Measurements from ENCODE around the gene LGR6.

DNA sequence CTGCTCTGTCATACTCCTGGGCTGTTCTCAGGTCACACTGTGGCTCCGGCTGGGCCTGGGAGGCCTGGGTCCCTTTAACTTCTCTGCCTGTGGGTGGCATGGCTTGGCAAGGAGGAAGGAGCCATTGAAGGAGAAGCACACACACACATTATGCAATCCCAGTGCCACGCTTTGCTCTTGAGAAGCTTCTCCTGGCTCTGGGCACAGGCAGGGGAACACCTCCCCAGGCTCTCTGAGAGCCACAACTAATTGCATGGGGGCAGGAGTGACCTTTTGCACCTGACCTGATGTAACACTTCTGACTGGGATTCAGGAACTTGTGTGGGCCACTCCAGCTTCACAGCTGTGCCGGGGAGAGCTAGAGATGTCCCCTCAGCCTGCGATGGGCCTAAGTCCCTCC, 23.1 kb downstream of the LGR6 start:
- TF ChIP-seq, protein P1, sequence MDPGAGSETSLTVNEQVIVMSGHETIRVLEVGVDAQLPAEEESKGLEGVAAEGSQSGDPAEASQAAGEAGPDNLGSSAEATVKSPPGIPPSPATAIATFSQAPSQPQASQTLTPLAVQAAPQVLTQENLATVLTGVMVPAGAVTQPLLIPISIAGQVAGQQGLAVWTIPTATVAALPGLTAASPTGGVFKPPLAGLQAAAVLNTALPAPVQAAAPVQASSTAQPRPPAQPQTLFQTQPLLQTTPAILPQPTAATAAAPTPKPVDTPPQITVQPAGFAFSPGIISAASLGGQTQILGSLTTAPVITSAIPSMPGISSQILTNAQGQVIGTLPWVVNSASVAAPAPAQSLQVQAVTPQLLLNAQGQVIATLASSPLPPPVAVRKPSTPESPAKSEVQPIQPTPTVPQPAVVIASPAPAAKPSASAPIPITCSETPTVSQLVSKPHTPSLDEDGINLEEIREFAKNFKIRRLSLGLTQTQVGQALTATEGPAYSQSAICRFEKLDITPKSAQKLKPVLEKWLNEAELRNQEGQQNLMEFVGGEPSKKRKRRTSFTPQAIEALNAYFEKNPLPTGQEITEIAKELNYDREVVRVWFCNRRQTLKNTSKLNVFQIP (CRISPR knock-in tag; IDR thresholded peaks at IDR 0.05; ENCODE audit: borderline replicate concordance, low read depth), result no peak
- TF ChIP-seq PATZ1 (CRISPR knock-in tag; IDR thresholded peaks at IDR 0.05; ENCODE audit: borderline replicate concordance) (no peak), ZNF565 (CRISPR knock-in tag; conservative IDR thresholded peaks at IDR 0.05; ENCODE audit: low read depth) (no peak), ZNF70 (CRISPR knock-in tag; IDR thresholded peaks at IDR 0.05) (no peak), ZFP30 (CRISPR knock-in tag; IDR thresholded peaks at IDR 0.05) (no peak), OSR1 (CRISPR knock-in tag; IDR thresholded peaks at IDR 0.05) (no peak), TOX (CRISPR knock-in tag; IDR thresholded peaks at IDR 0.05; ENCODE audit: borderline replicate concordance) (no peak)
- TF ChIP-seq, protein P2, sequence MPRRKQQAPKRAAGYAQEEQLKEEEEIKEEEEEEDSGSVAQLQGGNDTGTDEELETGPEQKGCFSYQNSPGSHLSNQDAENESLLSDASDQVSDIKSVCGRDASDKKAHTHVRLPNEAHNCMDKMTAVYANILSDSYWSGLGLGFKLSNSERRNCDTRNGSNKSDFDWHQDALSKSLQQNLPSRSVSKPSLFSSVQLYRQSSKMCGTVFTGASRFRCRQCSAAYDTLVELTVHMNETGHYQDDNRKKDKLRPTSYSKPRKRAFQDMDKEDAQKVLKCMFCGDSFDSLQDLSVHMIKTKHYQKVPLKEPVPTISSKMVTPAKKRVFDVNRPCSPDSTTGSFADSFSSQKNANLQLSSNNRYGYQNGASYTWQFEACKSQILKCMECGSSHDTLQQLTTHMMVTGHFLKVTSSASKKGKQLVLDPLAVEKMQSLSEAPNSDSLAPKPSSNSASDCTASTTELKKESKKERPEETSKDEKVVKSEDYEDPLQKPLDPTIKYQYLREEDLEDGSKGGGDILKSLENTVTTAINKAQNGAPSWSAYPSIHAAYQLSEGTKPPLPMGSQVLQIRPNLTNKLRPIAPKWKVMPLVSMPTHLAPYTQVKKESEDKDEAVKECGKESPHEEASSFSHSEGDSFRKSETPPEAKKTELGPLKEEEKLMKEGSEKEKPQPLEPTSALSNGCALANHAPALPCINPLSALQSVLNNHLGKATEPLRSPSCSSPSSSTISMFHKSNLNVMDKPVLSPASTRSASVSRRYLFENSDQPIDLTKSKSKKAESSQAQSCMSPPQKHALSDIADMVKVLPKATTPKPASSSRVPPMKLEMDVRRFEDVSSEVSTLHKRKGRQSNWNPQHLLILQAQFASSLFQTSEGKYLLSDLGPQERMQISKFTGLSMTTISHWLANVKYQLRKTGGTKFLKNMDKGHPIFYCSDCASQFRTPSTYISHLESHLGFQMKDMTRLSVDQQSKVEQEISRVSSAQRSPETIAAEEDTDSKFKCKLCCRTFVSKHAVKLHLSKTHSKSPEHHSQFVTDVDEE (CRISPR knock-in tag; IDR thresholded peaks at IDR 0.05), result no peak
